GM06990 (cell line): ENCODE data around the gene WDR88.
"Not testable (repeated sequence)": the region's sequence is repeated elsewhere in the genome, so short reads cannot be mapped to it uniquely, and the experiment has no call there.

Experiments
- DNase-seq: peaks from one replicate; pipeline ENCODE4 v3.0.0-alpha.2; 2011; ENCODE audit not compliant: insufficient read length; ENCODE audit errors: extremely low read depth
- H3K27me3 ChIP-seq: replicated peaks from 2 replicates; pipeline ENCODE4 v1.6.0; 2011; ENCODE audit warnings: low read length; ENCODE audit not compliant: control insufficient read depth, insufficient read depth
- H3K36me3 ChIP-seq: 2 replicates; pipeline ENCODE4 v1.5.1; 2011; ENCODE audit warnings: low read length; ENCODE audit not compliant: control insufficient read depth, insufficient read depth
- H3K4me3 ChIP-seq: replicated peaks from 2 replicates; pipeline ENCODE4 v1.5.1; 2011; ENCODE audit warnings: low read depth, mild to moderate bottlenecking, control low read depth, low read length
- CTCF ChIP-seq: IDR thresholded peaks from 2 replicates; pipeline ENCODE4 v1.5.1; 2011; ENCODE audit warnings: low read length, control low read depth, mild to moderate bottlenecking, inconsistent platforms; ENCODE audit not compliant: insufficient read depth, poor library complexity, severe bottlenecking

Gene WDR88

GRCh38 chr19:33186431-33187182 is 54.7 kb downstream of the WDR88 start:
- H3K4me3 ChIP-seq, result no peak overlapping the region
- H3K36me3 ChIP-seq, result no peaks in the 10 kb centered on the region
- no peak for DNase-seq
- no peak for TF ChIP-seq CTCF
- no peaks in the 10 kb centered on the region; the same call in 1 of the 2 replicates for H3K27me3 ChIP-seq

DNA sequence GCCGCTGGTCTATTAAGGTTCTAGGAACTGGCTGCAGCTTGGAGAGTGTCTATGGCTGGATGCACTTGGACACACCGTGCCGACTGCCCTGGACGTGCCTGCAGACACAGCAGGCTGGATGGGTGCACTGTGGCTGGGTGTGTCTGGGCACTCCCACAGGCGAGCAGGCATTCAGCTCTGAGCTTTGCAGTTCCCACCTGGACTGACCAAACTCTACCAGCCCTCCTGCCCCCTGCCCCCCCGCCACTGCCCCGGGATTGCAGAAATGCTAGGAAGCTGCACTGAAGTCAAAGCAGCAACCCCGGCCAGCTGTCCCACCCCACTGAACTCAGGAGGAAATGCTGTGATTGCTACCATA is 55.2 kb downstream of the WDR88 start:
- Histone ChIP-seq H3K4me3 (no peak overlapping the region), H3K36me3 (no peaks in the 10 kb centered on the region), H3K27me3 (no peaks in the 10 kb centered on the region; the same call in 1 of the 2 replicates)
- DNase-seq, result no peak
- no peak for TF ChIP-seq CTCF

DNA sequence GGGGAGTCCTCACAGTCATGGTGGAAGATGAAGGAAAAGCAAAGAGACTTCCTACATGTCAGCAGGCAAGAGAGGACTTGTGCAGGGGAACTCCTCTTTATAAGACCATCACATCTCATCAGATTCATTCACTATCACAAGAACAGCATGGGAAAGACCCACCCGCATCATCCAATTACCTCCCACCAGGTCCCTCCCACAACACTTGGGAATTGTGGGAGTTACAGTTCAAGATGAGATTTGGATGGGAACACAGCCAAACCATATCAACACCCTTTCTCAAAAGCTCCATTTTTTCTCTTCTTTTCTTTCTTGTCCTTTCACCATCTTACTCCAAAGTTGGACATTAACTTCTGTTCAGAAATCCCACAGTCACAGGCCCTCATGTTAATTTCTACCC is 57.5 kb downstream of the WDR88 start:
- Histone ChIP-seq H3K4me3 (no peak overlapping the region), H3K36me3 (no peaks in the 10 kb centered on the region), H3K27me3 (no peaks in the 10 kb centered on the region; the same call in none of the 2 replicates)
- TF ChIP-seq CTCF, result no peak
- no peak for DNase-seq

DNA sequence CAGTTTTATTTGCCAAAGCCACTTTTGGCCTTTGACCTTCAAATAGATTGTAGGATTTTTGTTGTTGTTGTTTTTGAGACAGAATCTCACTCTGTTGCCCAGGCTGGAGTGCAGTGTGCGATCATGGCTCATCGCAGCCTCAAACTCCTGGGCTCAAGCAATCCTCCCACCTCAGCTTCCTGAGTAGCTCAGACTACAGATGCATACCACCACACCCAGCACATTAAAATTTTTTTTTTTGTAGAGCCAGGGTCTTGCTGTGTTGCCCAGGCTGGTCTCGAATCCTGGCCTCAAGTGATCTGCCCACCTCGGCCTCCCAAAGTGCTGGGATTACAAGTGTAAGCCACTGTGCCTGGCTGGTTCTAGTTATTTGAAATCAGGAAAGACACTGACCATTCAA is 59.2 kb downstream of the WDR88 start:
- DNase-seq, H3K36me3 ChIP-seq, H3K4me3 ChIP-seq, H3K27me3 ChIP-seq: not testable (repeated sequence)

- DNase-seq, result no peak
- no peaks in the 10 kb centered on the region for H3K36me3 ChIP-seq
- TF ChIP-seq CTCF, result no peak
- H3K27me3 ChIP-seq, result no peaks in the 10 kb centered on the region; the same call in none of the 2 replicates
- H3K4me3 ChIP-seq, result no peak overlapping the region
Measured at GRCh38 chr19:33191501-33191900, 59.6 kb downstream of the WDR88 start.

DNA sequence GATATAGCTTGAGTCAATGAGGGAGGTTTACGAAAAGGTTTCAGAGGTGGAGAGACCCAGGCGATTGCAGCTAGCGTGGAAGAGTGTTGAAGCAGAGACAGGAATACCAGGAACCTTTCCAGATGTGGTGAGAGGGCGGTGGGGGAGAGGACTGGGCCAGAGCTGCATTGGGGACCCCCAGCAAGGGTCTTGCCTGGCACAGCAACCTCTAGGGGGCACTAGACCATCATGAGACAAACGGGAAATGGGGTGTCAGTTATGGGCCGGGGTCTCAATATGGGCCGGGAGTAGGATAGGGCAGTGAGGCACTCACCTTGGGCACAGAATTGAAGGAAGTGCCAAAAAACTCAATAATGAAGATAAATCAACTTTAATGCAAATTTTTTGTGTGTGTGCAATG is 60.1 kb downstream of the WDR88 start:
- H3K4me3 ChIP-seq, result no peak overlapping the region
- no peaks in the 10 kb centered on the region for H3K36me3 ChIP-seq
- no peaks in the 10 kb centered on the region; the same call in none of the 2 replicates for H3K27me3 ChIP-seq
- no peak for DNase-seq
- TF ChIP-seq CTCF, result peak; percentile 31
